Stimulated activated CD8-positive, alpha-beta memory T cell treated with anti-CD3 and anti-CD28 coated beads, Interleukin-12 subunit alpha, Interleukin-12 subunit beta, amount 100 ng/mL, for 4 hours (primary cell): ENCODE data around the gene SULF2.
A peak's percentile ranks its signal among the peaks of the same experiment; 100 is the strongest.

Experiments
- DNase-seq: peaks from one replicate; pipeline ENCODE4 v3.0.0-alpha.2; 2020; ENCODE audit warnings: low read depth

SULF2 gene

DNA sequence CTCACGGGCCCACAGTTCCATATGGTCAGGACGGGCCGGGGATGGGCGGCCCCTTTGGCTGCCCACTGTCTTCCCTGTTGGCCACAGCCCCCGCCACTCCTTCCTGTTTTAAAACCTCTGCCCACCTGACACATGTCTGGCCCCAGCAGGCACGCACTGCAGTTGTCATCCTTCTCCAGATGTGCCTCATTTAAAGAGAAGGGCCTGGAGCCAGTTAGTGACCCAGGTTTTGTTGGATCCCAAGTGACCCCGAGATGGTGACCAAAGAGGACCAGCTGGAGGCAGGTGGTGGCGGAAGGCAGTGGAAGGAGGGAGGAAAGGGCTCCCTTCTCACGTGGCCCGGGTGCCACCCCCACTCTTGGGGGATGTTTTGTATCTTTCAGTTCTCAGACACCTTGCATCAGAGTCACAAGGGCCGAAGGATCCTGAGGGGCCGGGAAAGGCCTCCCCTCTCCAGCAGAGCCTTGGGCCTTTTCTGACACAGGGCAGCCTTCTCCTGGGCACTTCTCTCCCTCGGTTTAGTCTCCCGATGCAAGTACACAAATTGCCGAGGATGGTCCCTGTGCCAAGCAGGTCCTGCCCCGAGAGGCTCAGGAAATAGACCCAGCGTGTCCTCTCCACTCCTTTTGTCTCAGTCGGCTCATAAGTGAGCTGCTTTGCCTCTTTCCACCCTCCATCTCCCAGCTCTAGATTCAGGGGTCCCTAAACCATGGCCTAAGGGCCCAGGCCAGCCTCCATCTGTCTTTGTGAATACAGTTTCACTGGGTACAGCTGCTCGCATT is 117.6 kb downstream of the SULF2 start:
- no peak for DNase-seq

DNA sequence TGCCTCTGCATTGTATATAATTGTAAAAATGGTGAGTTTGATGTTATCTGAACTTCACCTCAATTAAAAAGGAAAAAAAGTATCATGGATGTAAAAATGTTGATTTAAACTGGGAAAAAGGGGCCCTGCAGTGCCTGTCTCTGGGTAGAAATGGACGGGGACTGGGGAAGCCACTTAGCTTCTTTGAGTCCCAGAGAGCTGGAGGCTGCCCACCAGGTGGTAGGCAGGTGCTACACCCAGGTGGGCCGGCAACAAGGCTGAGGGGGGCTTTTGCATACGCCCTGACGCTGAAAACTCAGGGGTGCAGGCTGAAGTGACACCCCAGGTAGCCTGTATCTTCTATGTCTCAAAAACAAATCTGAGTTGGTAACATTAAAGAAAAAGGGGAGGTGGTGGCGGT is 118.2 kb downstream of the SULF2 start:
- DNase-seq: no peak

DNA sequence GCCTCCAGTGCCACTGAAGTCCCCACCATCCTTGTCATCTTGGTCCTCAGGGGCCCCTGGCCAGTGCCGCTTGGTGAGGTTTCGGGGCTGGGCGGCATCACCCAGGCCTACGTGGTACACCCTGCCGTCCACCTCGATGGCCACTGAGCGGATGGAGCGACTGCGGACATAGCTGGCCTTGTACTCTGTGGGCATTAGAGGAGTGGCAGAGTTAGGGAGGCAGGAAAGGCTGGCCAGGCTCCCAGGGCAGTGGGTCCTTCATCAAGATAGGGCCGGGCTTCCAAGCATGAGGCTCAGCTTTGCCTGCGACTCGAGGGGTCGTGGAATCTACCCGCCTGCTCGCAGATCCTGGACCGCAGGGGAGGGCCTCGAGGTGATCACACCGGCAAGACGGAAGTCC is 119.0 kb downstream of the SULF2 start:
- no peak for DNase-seq

DNA sequence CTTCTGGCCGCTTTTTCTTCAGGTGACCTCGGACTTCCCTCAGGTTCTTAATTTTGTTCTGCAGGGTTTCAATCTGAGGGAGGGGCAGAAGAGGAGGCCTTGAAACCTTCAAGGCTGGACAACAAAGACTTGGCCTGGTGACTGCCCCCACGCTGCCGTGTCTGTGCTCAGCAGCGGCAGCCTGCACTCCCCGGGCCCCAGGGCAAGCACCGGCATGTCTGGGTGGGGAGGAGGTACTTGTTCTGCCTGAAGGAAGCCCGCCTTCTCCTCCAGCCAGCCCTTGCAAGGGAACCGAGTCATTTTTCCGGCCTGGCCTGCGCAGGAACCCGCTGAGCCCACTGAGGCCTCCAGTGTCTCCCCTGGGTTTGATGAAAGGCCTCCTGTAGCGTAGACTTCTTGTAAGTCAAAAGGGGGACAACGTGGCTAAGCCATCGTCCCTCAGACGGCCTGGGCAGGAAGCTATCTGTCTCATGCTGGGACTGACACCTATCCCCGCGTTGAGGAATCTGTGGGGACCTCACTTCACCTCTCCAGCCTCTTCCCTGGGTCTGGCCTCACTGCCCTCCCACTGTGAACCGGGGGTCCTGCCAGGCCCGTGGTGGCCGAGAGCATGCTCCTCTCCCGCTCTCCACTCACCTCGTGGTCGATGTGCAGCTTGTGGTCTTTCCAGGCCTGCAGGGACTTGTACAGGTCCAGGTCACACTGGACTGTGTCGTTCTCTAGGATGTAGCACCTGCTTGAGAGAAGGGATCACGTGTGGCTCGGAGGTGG is 119.9 kb downstream of the SULF2 start:
- no peak for DNase-seq

DNA sequence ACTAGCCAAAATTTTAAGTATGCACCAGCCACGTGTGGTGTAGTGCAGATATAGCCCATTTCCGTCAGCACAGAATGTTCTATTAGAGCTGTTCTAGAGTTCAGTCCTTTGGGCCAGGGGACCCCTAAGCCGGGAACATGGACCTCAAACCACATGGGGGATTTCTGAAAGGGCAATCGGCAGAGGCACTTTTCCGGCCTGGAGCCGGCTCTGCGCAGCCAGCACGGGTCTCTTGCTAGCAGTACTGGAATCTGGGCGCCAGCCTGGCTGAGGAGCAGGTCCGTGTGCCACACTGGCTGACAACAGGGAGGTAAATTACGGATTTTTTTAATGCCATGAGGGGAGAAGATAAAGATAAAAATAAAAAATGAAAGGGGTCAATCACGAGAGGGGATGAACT is 120.5 kb downstream of the SULF2 start:
- no peak for DNase-seq

DNA sequence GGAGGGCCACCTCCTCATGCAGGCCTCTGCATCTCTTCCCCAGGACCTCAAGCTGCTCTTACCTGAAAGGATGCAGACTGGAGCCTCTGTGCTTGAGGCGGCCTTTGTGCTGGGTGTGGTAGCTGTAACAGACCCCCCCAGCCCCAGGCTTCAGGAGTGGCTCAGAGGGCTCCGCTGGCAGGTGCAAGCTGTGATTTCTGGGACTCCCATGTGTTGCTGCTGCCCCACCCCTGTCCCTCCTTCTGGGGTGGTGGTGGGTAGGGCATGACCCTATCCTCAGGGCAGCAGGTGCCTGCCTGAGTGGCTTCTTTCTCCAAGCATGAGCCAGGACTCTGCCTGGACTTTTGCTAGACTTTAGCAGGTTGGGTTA is 121.2 kb downstream of the SULF2 start:
- DNase-seq: no peak

DNA sequence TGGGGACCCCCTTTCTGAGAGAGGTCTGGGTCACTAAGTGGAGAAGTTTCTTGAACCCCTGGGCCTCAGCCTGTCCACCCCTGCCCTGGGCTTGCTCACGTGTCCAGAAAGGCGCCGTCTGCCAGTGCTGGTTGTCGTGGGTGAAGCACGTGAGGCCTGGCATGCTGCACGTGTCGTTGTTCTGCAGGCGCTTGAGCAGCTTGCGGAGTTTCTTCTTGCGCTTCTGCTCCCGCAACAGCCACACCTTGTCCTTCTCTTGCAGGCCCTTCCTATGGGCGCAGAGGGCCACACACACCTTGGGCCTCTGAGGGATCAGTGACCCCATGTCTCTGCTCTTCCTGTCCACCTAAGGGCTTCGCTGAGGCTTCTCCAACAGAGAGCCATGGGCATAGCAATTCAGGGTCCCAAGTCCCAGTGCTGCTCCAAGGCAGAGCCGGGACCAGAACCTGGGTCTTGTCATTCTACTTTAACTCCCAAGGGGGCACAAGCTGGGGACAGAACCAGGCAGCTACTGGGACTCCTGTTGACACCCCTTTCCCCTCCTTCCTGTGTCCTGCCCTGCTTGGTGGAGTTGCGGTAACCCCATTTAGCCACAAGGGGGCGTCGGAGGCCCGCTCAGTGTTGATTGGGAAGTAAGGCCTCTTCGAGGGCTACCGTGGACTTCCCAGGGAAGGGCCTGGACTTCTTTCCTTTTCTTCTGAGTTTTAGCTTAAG is 121.8 kb downstream of the SULF2 start:
- DNase-seq: peak; percentile 39

DNA sequence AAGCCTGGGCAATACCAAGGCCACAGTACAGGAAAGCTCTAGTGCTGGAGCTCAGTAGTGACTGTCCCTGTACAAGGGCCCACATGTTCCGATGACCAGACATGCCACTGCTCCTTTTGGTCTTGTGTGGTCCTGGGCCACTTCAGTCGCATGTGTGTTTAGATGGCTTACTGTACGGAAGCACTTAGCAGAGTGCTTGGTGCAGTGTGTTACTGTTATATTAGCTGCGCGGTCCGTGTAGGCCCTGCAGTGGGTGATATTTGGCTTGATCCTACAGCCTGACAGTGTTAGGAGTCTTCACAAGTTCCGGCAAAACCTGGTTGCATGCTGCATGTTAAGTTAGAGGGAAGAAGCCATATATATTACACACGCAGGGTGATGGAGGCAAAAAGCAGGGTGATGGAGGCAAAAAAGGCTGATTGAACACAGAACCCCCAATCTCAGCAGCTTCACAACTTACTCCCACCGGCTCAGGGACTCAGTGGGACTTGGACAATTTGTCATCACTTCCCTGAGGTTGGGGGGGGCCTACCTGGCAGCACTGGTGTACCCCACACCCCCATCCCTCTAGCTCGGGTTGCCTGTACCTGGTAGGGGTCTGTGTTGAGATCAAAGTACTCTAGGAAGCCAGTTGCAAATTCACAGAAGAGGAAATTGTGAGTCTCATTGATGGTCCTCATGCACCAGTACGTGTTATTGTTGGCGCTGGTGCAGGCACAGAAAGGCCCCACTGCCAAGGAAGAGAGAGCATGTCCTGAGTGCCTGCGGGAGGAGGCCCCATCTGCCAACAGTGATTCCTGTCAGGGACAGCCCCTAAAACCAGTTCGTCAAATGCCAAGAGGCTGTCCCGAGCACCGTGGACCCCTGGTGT is 122.6 kb downstream of the SULF2 start:
- no peak for DNase-seq

DNA sequence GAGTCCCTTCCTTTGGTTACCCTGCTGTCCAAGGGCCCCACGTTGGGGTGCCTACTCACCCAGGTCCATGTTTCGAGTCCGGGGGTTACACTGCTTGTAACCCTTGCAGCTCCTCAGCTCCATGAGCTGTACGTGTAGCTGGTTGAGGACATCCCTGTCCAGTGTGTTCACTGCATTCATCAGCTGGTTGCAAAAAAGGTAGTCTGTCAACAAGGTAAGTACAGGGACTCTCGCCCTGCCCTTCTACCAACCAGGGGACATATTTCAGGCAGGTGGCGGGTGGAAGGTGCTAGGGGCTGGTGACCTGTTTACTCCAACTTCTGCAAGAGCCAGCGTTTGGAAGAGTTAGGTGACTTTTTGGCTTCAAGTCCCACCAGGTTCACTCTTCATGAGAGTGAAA is 123.6 kb downstream of the SULF2 start:
- no peak for DNase-seq

DNA sequence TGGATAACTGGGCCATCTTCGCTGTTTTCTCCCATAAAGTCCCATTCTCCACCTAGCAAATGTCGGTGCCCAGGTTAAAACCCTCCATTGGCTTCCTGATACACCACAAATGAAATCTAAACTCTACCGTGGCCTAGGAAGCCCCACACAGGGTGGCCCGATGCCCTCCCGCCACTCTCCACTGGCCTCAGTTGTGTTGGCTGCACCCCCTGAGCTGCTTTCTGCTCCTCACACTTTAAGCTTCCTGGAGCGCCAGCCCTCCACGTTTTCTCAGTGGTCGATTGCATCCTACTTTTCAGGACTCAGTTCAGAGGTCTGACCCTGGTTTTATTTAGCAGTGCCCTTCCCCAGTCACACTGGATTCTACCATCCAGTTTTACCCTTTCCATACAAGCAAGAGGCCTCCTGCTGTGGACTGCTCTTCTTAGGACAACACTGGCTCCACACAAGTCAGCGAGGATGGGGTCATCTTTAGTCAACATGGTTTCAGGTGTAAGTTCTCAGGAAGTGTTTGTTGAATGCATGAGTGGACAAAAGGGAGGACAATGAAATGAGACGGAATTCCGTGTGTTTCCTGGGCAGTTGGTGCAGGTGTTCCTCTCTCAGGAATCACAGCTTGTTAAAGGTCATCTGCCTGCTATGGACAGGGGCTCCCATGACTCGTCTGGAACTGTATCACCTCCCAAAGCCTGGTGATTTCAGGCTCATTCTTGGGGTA is 124.1 kb downstream of the SULF2 start:
- no peak for DNase-seq

DNA sequence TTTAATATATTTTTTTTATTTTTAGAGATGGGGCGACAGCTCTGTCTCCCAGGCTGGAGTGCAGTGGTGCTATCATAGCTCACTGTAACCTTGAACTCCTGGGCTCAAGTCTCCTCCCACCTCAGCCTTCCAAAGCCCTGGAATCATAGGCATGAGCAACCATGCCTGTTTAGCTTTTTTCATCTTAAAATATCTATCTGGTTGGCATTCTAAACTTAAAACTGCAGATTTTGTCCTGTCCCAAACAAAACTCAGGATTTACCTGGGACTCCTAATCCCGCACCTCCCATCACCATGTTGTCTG is 124.7 kb downstream of the SULF2 start:
- DNase-seq: no peak

DNA sequence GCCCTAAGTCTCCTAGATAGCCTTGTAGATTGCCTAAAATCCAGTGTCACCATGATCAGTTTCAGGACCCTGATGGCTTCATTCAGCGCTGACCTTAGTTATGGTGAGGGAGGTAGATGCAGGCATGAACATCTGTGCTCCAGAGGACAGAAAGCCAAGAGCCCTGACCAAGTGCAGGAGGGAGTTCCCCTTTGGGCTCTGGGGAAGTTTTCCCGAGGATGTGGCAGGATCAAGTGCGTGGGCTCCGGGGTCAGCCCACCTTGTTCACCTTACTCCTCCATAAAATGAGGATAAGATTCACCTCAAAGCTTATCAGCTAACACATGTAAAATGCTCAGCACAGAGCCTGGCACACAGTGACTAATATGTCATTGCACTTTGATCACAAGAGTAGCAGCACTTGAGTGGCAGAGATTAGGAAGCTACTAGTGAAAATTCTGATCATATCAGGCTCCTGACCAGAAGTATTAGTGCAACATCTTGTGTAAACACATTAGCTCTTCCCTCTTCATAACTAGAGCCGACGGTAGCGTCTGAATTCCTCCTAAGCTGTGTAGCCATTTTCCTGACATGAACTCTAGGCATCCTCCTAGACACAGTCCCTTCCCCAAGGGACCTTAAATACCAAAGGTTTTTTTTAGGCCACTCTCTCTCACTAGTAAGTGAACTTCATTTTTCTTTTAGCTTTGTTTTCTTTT is 125.2 kb downstream of the SULF2 start:
- no peak for DNase-seq

DNA sequence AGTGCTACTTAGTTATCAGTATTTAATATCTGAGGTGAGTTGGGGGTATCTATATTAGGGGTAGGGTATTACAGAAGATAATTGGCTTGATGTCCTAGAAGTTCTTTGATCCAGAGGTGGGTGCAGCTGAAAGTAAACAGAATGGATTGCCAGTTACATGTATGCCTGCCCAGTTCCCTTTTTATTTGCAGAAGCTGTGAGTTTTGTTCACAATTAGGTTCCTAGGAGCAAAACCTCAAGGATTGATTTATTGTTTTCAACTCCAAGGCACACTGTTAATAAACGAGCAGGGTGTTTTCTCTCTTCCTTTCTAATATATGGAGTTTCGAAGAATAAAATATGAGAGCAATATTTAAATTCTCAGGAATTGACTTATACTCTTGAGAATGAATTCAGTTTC is 129.0 kb downstream of the SULF2 start:
- DNase-seq: no peak

DNA sequence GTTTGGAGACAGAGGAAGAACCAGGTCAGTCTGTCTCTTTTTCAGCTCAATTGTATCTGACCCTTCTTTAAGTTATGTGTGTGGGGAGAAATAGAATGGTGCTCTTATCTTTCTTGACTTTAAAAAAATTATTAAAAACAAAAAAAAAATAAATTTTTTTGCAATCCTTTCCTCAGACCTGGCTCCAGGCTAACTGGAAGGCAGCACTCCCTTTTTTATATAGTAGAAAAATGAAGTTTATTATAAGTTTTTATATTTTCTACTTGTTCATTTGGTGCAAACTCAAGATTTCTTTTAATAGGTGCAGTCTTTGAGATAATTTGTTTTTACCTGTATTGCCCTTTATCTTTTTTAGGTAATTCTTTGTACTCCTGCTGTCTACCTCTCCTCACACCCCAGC is 129.6 kb downstream of the SULF2 start:
- DNase-seq: no peak

DNA sequence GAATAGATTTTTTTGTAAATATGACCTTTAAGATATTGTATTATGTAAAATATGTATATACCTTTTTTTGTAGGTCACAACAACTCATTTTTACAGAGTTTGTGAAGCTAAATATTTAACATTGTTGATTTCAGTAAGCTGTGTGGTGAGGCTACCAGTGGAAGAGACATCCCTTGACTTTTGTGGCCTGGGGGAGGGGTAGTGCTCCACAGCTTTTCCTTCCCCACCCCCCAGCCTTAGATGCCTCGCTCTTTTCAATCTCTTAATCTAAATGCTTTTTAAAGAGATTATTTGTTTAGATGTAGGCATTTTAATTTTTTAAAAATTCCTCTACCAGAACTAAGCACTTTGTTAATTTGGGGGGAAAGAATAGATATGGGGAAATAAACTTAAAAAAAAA is 130.9 kb downstream of the SULF2 start:
- no peak for DNase-seq

DNA sequence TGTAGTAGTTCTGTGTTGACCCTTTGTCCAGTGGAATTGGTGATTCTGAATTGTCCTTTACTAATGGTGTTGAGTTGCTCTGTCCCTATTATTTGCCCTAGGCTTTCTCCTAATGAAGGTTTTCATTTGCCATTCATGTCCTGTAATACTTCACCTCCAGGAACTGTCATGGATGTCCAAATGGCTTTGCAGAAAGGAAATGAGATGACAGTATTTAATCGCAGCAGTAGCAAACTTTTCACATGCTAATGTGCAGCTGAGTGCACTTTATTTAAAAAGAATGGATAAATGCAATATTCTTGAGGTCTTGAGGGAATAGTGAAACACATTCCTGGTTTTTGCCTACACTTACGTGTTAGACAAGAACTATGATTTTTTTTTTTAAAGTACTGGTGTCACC is 131.4 kb downstream of the SULF2 start:
- no peak for DNase-seq

DNA sequence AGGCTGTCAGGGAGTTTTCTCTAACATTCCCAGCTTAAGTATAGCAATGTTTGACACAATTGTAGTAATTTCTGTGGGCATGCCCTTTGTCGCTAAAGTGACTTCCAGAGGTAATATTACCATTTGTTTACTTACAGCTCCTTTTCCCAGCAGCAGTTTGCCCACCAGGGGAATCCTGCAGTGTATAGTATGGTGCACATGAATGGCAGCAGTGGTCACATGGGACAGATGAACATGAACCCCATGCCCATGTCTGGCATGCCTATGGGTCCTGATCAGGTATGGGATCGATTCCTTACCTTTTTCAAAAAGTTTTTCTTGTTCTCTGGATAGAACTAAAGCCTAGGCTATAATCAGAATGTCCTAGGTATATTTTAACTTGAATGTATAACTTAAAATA is 132.5 kb downstream of the SULF2 start:
- DNase-seq: no peak

DNA sequence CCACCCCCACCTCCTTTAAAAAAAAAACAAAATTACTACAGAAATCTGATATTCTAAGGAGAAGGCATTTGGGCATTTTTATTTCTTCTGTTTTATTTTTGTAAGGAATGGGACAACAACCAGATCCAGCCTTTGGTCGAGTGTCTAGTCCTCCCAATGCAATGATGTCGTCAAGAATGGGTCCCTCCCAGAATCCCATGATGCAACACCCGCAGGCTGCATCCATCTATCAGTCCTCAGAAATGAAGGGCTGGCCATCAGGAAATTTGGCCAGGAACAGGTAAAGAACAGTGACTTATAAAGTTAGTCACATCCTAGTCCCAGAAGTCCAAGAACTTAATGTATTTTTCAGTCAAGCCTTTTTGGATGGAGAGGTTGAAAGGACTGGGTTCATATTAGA is 133.0 kb downstream of the SULF2 start:
- DNase-seq: no peak

DNA sequence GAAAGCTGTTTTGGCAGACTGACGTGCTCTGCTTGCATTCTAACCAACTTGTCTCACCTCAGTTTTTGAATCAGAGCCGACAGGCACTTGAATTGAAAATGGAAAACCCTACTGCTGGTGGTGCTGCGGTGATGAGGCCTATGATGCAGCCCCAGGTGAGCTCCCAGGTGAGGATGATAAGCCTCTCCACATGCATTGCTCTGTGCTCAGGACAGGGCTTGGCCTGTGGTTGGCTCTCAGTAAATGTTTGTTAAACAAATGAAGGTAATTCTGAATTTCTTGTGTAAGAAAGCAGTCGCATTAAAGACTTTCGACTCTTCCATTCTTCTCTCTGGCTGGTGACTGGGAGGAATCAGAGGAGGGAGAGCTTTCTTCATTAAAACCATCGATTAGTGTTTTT is 136.3 kb downstream of the SULF2 start:
- no peak for DNase-seq

DNA sequence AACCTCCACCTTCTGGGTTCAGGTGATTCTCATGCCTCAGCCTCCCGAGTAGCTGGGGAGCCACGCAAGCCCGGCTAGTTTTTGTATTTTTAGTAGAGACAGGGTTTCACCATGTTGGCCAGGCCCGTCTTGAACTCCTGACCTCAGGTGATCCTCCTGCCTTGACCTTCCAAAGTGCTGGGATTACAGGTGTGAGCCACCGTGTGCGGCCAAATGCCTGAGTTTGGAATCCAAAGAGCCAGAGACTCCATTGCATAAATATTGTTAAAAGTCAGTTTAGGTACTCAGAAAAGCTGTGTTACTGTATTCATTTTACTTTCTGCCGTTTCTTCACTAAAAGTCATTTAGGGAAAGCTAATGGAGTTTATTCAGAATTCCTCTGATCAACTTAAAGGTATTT is 137.3 kb downstream of the SULF2 start:
- no peak for DNase-seq

DNA sequence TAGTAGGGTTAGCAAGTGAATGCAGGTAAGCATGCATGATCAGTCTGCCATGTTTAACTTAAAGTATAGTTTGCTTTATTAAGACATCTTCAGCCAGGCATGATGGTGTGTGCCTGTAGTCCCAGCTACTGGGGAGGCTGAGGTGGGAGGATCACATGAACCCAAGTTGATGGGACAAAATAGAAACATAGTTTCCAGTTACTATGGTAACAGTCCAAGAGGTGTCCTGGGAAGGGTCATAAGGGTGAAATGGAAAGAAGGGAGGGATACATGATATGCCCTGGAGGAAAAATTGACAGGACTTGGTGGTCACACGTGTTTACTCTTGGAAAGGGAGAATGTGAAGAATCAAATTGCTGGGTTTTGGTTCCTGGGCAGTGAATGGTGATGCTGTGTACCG is 139.6 kb downstream of the SULF2 start:
- no peak for DNase-seq
